Suppressor macrophage treated with lipopolysaccharide for 1 hour (primary cell): Measurements from ENCODE around the gene ZYX.
A peak's percentile ranks its signal among the peaks of the same experiment; 100 is the strongest.

Experiments used
- DNase-seq, 3 donors: peaks; one replicate each; pipeline ENCODE4 v3.0.0-alpha.2; 2020 to 2022

ZYX gene

DNA sequence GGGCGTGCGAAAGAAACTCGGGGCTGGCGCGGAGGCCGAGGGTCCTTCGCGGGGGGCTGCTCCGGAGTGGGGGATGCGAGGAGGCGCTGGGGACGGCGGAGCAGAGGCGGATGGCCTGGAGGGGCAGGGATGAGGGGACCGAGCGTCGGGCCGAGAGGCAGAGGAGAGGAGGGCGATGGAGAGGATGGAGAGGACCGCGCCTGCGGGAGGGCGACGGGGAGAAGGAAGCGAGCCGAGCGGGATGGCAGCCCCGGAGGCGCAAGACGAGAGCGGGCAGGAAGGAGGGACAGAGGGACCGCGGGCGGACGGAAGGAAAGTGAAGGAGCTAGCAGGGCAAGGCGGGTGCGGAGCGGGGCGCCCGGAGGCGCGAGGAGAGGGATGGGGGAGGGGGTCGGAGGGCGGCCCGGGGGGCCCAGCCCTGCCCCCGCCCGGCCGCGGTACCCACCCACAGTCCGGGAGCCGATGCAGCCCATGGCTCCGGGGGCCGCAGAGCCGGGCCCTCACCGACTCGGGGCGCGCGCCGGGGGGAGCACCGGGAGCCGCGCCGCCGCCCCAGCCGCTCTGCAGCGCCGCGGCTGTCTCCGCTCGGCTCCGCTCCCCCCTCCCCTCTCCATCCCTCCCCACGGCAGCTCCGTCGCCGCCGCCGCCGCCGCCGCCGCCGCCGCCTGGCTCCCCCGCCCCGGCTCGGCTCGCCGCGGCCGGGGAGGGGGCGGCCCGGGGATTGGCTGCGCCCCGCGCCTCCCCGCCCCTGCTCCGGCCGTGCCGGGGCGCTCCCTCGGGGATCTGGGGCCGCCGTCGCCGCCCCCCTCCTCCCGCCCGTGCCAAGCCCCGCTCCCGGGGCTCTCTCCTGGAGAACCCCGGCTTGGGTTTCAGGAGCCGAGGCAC, 18.8 kb upstream of the ZYX start, which contains the start of gene FAM131B:
Gene FAM131B, minus strand, starts transcription at position 583 of the 885 bp plus-strand sequence. Its CDS starts 110 bp downstream, at position 473.
- peak in 1 of 3 donors; percentile 54 for DNase-seq

- no peak for DNase-seq
Measured at GRCh38 chr7:143363016-143363937, 17.9 kb upstream of the ZYX start.

DNA sequence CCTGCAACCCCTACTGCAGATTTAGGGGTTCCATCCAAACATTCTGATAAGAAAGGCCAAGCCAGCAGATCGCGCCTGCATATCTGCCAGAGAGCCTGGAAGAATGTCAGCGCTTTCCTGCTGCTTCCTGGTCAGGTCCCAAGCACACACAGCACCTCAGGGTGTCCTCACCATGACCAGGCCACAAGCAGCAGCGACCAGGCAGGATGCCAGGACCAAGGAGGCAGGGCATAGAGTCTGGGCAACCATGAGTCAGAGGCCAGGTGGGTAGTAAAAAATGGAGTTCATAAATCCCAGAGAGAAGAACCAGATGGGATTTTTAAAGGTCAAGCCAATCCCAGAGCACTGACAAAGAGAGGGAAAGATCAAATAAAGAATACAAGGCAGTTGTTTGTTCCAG, 13.2 kb upstream of the ZYX start:
- no peak for DNase-seq

- no peak for DNase-seq
Measured at GRCh38 chr7:143368387-143368786, 12.8 kb upstream of the ZYX start.

DNA sequence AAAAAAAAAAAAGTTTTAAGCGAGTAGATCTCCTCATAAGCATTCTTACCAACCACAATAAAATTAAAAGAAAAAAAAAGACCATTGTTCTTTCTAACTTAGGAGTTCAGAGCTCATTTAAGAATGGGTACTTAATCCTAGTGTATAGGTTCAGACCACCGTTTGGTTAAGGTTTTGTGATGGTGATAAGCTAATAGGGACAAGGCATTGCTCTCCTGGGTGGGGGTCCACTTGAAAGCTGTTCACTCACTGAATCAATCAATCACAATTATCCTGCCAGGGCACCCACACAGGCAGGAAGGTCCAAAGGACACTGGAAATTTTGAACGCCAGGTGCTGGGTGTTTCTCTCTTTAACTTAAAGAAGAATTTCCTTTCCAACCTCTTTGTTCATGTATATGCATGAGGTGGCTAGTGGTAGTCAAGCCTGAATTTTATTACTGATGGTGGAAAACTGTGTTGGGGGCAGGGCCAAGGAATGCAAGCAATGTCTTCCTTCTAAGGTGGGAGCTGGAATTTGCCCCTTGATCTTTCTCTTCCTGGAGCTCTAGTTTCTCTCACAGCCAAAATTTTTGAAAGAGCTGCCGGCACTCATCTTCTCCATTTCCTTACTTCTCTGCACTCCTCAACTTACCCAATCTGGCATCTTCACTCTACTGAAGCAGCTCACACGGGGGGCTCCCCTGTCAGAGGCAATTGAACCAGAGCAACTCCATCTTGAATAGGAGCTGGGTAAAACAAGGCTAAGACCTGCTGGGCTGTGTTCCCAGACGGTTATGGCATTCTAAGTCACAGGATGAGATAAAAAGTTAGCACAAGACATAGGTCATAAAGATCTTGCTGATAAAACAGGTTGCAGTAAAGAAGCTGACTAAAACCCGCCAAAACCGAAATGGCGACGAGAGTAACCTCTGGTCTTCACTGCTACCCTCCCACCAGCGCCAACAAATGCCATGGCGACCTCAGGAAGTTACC, 11.2 kb upstream of the ZYX start:
- no peak for DNase-seq

DNA sequence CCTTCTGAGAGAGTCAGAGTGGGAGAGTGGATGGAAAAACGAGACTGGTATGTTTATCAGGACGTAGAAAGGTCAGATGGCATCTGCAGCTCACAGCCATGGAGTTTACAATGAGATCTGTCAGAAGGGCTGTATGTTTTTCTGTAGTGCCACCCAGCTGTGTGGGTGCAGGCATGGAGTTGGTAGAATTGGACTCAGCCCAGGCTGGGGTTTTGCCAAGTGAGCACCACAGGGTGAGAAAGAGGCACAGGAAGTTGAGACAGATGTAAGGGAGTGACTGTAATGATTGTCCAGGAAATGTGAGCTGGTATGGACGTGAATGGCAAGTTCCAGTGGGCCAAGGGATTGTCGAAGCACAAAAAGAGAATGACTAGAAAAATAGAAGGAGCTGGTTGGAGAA, 9.1 kb upstream of the ZYX start:
- DNase-seq: peak; percentile 85 to 92 (median 88)

DNA sequence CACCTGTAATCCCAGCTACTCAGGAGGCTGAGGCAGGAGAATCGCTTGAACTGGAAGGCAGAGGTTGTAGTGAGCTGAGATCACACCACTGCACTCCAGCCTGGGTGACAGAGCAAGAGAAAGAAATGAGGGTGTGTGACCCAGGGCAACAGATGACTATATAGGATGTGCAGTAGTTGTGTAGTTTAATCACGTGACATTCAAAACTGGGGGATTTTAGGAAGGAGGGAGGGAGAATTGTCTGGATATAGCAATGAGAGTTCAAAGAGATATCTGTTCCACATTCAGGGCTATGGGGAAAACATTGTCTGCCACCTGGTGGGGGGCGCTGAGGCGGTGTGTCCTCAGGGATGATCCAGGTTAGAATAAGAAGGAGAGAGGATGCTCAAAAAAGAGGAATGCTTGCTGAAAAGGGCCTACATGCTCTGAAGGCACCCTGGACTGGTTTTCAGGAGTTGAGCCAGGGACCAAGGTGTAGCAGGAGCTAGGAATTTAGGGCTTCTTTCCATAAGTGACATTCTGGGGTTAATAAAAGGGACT, 7.8 kb upstream of the ZYX start:
- peak in 1 of 3 donors; percentile 47 for DNase-seq

- peak in 2 of 3 donors; percentile 58 to 60 for DNase-seq
Measured at GRCh38 chr7:143374561-143374960, 6.6 kb upstream of the ZYX start.

- peak; percentile 80 to 84 (median 80) for DNase-seq
Measured at GRCh38 chr7:143375298-143376034, 5.7 kb upstream of the ZYX start.

GRCh38 chr7:143376396-143376795, 4.7 kb upstream of the ZYX start:
- peak; percentile 73 to 77 (median 77) for DNase-seq

DNA sequence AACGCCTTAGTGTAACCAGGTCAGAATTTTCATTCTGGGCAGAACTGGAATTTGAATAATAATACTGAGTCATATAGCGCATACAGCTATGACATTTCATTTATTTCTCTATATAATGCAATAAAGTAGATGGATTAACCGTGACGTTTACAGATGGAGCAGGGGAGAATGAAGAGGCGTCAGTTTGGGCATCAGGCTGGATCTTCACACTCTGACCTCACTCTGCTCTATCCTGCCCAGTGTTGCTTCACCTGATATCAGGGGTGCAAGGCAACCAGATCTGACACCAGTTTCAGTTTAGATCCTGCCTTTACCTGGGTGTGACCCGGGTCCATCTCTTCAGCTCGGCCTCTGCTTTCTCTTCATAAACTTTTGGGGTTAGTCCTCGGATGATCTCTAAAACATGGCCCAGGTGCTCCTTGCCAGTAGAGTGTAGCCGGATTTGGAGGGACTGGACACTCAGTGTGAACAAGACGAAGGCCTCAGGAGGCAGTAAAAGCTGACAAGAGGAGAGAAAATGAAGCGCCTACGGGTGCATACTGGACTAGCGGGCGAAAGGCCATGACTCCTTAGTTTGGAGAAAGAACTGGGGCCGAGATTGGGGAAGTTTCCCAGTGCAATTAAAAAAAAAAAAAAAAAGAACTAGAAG, 1.4 kb upstream of the ZYX start:
- peak in 1 of 3 donors; percentile 55 for DNase-seq

DNA sequence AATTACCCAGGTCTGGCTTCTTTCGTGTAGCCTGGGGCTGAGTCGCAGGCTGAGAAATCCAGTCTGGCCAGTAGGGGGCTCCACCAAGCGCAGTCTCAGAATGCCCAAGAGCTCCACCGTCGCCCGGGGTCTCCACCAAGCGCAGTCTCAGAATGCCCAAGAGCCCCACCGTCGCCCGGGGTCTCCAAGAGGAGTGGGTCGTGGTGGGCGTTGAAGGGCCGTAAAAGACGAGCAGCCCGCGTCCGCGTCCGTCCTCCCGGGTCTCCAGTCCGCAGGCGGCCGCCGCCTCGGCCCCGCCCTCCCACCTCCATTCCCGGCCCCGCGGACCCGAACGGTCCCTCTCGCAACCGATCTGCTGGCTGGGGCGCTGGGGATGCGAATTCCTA, 892 bp upstream of the ZYX start:
- peak; percentile 94 to 96 (median 95) for DNase-seq

GRCh38 chr7:143381427-143382125, 431 bp downstream of the ZYX start:
- DNase-seq: peak in 2 of 3 donors; percentile 32 to 46

DNA sequence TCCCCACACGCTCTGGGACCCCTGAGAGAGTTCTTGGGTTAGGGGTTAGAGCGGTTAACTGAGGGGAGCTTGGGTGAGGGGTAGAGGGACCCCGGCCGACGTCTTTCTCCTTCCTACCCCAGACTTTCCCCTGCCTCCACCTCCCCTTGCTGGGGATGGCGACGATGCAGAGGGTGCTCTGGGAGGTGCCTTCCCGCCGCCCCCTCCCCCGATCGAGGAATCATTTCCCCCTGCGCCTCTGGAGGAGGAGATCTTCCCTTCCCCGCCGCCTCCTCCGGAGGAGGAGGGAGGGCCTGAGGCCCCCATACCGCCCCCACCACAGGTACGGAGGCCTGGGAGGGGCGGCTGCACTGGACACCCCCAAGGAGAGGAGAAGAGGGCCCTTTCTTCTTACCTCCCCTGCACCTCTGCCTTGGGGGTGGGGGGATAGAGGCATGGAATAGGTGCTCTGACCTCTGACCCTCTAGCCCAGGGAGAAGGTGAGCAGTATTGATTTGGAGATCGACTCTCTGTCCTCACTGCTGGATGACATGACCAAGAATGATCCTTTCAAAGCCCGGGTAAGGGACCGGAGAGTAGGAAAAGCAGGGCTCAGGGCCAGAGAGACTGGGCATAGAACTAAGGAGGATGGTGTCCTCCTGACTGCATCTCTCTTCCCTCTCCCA, 1.1 kb downstream of the ZYX start:
- DNase-seq: no peak

DNA sequence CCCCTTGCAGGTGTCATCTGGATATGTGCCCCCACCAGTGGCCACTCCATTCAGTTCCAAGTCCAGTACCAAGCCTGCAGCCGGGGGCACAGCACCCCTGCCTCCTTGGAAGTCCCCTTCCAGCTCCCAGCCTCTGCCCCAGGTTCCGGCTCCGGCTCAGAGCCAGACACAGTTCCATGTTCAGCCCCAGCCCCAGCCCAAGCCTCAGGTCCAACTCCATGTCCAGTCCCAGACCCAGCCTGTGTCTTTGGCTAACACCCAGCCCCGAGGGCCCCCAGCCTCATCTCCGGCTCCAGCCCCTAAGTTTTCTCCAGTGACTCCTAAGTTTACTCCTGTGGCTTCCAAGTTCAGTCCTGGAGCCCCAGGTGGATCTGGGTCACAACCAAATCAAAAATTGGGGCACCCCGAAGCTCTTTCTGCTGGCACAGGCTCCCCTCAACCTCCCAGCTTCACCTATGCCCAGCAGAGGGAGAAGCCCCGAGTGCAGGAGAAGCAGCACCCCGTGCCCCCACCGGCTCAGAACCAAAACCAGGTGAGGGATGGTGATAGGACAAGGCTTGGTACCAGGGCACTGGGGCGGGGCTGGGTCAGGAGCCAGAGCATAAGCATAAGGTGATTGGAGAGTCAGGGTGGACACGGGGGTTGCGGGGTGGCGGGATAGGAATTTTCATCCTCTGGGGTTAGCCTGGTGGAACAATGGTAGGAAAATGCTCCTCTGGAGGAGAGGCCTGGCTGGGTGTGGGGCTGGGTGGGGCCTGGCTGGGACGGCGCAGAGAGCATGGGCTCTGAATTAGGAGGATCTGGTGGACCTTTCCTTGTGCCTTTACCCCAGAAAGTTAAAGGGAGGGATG, 1.9 kb downstream of the ZYX start:
- DNase-seq: no peak

DNA sequence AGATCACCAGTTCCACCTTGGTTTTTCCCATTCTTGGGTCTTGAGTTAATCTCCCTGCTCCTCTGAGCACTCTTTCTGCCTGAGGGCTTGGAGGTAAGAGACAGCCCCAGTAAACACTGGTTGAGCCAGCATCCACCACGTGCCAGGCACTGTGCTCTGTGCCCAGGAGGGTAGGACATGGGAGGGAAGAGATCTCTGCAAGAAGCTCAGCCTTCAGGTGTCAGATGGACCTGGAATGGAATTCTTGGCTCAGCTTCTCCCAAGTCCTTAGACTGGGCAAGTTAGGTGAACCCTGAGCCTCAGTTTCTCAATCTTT, 2.5 kb downstream of the ZYX start:
- peak in 1 of 3 donors; percentile 48 for DNase-seq

DNA sequence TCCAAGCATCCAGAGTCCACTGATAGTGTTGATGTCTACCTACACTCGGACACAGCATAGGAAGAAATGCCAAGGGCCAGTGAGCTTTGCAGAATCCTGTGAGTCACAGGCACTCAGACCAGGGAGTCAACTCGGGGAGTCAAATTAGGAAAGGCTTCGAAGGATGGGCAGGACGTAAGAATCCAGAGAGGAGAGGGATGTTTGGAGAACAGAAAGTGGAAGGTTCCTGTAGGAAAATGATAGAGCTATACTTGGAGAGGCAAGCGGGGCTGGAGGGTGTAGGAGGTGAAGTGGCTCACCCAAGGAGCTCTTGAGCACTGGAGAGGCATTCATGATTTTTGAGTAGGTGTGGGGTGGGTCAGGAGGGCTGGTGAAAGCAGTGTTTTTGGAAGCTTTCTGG, 3.0 kb downstream of the ZYX start:
- DNase-seq: peak; percentile 57 to 60 (median 60)
